Stimulated activated naive CD8-positive, alpha-beta T cell treated with anti-CD3 and anti-CD28 coated beads, Interleukin-15, Interleukin-2, amounts not matched to agents 100 ng/mL and 50 ng/mL, for 24 hours (primary cell): Measurements from ENCODE around the gene AMBN.

Source experiments
- H3K27ac Mint-ChIP-seq: one replicate; pipeline ENCODE4 v1.8.0; 2021; ENCODE audit warnings: mild to moderate bottlenecking, mixed read lengths
- H3K27me3 Mint-ChIP-seq: one replicate; pipeline ENCODE4 v1.8.0; 2021; ENCODE audit warnings: mixed read lengths
- H3K36me3 Mint-ChIP-seq: one replicate; pipeline ENCODE4 v1.8.0; 2021; ENCODE audit warnings: low read depth, mixed read lengths
- H3K4me1 Mint-ChIP-seq: one replicate; pipeline ENCODE4 v1.8.0; 2021; ENCODE audit warnings: low read depth, mixed read lengths
- H3K4me3 Mint-ChIP-seq: one replicate; pipeline ENCODE4 v1.8.0; 2021; ENCODE audit warnings: mild to moderate bottlenecking, mixed read lengths
- H3K9me3 Mint-ChIP-seq: one replicate; pipeline ENCODE4 v1.8.0; 2021; ENCODE audit warnings: mixed read lengths

Gene AMBN

DNA sequence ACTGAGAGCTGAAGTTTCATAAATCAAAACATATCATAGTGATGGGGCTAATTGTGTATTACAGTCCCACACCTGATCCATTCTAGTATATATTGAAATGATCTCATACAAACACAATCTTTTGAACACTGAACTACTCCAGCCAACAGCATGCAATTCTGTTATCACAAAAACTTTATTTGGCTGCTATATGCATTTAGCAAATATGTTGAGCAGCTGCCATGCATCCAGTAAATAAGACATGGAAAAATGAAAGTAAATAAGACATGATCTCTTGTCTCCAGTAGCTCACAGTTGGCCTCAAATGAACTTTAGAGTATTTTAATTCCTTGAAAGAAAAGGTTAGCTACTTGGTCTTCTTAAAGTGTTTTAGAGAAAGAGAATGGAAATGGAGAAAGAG, 2.1 kb downstream of the AMBN start:
- peaks cover 3% of the 10 kb centered on the region for H3K4me1 Mint-ChIP-seq
- no peaks in the 10 kb centered on the region for H3K27me3 Mint-ChIP-seq
- H3K4me3 Mint-ChIP-seq = no peak overlapping the region
- H3K9me3 Mint-ChIP-seq = no peaks in the 10 kb centered on the region
- no peaks in the 10 kb centered on the region for H3K36me3 Mint-ChIP-seq
- no peak overlapping the region for H3K27ac Mint-ChIP-seq

DNA sequence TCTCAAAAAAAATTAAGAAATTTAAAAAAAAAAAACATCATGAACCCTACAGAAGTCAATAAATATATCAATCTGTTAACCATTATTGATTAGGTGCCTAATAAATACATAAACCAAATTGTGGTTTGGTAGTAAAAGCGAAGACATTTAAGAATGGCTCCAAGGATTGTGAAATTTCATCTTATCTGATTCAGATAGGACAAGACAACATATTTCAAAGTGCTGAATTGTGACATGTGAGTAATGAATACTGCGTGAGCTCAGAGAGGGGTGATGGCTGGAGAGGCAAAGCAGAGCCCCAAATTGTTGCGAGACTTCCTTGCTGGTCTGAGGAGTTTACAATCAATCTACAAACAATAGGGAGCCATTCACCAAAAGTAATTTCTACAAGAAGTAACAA, 8.2 kb downstream of the AMBN start:
- no peak overlapping the region for H3K4me3 Mint-ChIP-seq
- no peaks in the 10 kb centered on the region for H3K27me3 Mint-ChIP-seq
- no peak overlapping the region for H3K27ac Mint-ChIP-seq
- no peaks in the 10 kb centered on the region for H3K4me1 Mint-ChIP-seq
- no peaks in the 10 kb centered on the region for H3K36me3 Mint-ChIP-seq
- no peaks in the 10 kb centered on the region for H3K9me3 Mint-ChIP-seq

DNA sequence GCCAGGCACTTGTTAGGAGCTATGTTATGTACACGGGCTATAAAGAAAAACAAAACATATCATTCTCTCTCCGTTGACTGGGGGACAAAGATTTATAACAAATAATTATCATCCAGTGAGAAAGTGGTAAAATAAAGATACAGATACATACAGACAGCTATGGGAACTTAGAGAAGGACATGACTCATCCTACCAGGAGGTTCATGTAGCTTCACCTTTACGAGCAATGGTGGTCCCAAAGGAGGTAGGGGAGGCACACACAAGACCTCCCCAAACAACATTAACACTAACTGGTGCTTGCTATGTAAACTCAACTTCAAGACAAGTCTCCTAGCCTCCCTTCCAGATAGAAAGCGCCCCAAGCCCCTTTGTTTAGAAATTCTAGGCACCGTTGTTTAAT, 8.9 kb downstream of the AMBN start:
- Mint-ChIP-seq H3K27me3 (no peaks in the 10 kb centered on the region), H3K4me1 (no peaks in the 10 kb centered on the region), H3K4me3 (no peak overlapping the region), H3K9me3 (no peaks in the 10 kb centered on the region), H3K27ac (no peak overlapping the region), H3K36me3 (no peaks in the 10 kb centered on the region)

DNA sequence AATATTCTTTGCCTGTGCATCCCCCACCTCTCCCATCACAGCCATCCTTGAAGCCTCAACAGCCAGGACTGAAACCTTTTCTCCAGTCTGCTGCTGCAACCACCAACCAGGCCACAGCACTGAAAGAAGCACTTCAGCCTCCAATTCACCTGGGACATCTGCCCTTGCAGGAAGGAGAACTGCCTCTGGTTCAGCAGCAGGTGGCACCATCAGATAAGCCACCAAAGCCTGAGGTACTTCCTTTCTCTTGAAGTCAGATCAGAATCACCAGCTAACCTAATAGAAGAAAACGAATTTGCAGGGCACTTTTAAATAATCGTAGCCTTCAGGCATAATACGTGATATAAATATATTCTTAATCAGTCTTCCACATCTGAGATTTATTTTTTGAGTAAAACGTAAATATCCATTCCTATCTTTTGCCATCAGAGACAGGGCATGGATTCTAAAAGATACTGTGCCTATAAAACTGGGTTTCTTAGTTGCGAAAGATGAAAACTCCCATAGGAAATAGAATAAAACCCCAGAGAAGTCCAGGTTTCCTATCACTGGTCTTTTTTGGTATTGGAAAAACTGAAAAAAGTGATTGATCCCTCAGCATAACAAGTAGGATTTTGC, 9.5 kb downstream of the AMBN start:
- Mint-ChIP-seq H3K4me3 (no peak overlapping the region), H3K4me1 (no peaks in the 10 kb centered on the region), H3K36me3 (no peaks in the 10 kb centered on the region), H3K27me3 (no peaks in the 10 kb centered on the region), H3K27ac (peak overlapping the region; percentile 5), H3K9me3 (no peaks in the 10 kb centered on the region)

DNA sequence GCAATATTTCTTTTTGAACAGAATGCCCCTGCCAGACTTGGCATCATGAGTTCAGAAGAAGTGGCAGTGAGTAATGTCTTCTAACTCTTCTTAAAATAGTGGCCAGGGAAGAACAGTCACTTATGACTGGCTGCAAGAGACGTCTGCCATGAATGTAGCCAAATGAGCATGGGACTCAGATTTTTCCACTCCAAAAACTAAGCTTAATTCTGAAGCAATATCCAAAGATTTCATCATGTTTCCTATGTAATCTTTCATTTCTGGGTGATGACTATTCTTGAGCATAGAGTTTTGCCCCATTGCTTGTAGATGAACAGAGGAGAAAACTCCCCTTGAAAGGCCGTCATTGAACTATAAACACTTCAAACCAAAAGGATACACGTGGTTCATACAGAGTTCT, 11.8 kb downstream of the AMBN start:
- H3K27me3 Mint-ChIP-seq = no peaks in the 10 kb centered on the region
- no peak overlapping the region for H3K27ac Mint-ChIP-seq
- no peak overlapping the region for H3K4me3 Mint-ChIP-seq
- H3K9me3 Mint-ChIP-seq = no peaks in the 10 kb centered on the region
- no peaks in the 10 kb centered on the region for H3K36me3 Mint-ChIP-seq
- H3K4me1 Mint-ChIP-seq = no peaks in the 10 kb centered on the region

DNA sequence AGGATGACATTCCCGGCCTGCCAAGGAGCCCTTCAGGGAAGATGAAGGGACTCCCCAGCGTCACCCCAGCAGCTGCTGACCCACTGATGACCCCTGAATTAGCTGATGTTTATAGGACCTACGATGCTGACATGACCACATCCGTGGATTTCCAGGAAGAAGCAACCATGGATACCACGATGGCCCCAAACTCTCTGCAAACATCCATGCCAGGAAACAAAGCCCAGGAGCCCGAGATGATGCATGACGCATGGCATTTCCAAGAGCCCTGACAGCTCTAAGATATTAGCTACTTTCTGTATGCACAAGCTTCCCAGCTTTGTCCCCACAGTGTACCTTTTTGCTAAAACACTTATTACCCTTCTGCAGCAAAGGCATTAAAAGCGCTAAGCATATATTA, 14.4 kb downstream of the AMBN start:
- H3K27me3 Mint-ChIP-seq = no peaks in the 10 kb centered on the region
- H3K4me1 Mint-ChIP-seq = no peaks in the 10 kb centered on the region
- no peaks in the 10 kb centered on the region for H3K9me3 Mint-ChIP-seq
- no peak overlapping the region for H3K27ac Mint-ChIP-seq
- no peaks in the 10 kb centered on the region for H3K36me3 Mint-ChIP-seq
- H3K4me3 Mint-ChIP-seq = no peak overlapping the region

DNA sequence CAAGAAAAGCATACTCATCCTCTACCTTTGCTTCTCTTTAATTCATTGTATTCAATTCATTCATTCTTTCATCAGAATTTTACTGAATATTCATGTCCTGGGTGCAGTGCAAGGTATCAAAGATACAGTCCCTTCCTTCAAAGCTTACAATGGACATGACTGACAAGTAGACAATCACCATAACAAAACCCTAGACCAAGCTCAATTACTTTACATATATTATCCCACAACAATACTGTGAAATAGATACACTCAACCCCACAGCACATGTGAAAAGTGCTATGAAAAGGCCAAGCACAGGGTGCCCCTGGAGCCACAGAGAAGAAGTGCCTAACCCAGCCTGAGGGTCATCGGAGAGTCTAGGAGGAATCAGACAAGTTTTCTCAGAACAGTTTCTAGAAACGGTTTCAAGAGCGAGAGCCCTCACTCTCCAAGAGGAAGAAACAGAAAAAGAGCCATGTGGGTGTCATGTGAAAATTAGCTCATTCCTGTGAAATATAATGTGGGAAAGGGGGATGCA, 15.3 kb downstream of the AMBN start:
- no peaks in the 10 kb centered on the region for H3K36me3 Mint-ChIP-seq
- no peak overlapping the region for H3K27ac Mint-ChIP-seq
- no peak overlapping the region for H3K4me3 Mint-ChIP-seq
- H3K4me1 Mint-ChIP-seq = no peaks in the 10 kb centered on the region
- no peaks in the 10 kb centered on the region for H3K9me3 Mint-ChIP-seq
- H3K27me3 Mint-ChIP-seq = peaks cover 3% of the 10 kb centered on the region

DNA sequence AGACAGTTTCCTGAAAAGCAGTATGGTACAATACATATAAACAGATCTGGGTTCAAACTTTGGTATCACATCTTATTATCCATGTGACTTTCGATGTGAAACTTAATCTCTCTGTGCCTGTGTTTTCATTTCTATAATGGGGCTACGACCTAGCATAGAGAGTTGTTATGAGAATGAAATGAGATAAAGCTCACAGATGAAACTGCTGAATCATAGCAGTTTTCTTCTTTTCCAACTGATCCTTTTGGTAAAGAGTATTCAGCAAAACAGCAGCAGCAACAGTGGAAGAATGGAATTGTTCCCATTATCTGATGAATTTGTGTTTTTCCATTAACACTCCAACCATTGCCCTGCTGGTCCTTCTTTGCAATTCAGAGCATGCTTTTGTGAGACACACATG, 16.3 kb downstream of the AMBN start:
- Mint-ChIP-seq H3K27ac (no peak overlapping the region), H3K4me1 (peaks cover 5% of the 10 kb centered on the region), H3K9me3 (no peaks in the 10 kb centered on the region), H3K36me3 (no peaks in the 10 kb centered on the region), H3K4me3 (no peak overlapping the region), H3K27me3 (peaks cover 9% of the 10 kb centered on the region)

DNA sequence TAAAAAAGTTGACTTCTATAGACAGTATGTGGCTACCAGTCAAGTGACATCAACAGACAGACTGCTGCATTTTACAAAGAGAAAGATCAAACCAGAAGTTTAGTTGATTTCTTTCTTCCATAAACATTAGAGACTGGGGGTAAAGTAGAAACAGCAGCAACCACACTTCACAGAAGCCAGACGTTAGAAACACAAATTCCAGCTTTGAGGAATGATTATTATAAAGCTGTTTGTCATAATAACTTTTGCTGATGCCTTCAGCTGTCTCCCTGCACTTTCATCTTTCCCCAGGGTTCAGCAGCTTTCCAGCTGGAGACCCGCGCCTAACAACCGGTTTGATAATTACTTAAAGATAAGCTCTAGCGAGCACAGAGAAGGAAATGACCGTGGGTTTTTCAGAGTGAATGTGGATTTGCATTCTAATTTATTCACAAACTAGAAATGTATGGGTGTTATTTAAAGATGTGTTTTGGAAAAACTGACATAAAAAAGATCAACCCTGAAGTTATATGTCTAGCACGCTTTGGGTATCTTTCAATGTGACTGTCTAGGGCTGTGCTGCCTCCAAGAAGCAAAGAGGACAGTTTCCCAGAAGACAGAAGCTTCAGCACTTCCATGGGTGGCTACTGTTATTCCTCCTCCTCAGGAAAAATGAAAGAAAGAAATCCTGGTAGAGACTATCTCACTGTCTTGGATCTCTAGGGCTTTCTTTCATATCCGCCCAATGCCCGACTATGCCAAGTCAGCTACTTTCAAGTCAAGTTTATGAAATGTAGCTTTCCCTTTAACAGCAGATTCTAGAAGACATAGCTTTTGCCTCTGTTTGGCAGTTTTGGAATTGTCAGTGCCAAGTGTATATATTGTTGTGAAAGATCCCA, 21.5 kb downstream of the AMBN start:
- H3K9me3 Mint-ChIP-seq = no peaks in the 10 kb centered on the region
- no peaks in the 10 kb centered on the region for H3K36me3 Mint-ChIP-seq
- peaks cover 16% of the 10 kb centered on the region for H3K4me1 Mint-ChIP-seq
- no peak overlapping the region for H3K27ac Mint-ChIP-seq
- no peak overlapping the region for H3K4me3 Mint-ChIP-seq
- peaks cover 9% of the 10 kb centered on the region for H3K27me3 Mint-ChIP-seq

DNA sequence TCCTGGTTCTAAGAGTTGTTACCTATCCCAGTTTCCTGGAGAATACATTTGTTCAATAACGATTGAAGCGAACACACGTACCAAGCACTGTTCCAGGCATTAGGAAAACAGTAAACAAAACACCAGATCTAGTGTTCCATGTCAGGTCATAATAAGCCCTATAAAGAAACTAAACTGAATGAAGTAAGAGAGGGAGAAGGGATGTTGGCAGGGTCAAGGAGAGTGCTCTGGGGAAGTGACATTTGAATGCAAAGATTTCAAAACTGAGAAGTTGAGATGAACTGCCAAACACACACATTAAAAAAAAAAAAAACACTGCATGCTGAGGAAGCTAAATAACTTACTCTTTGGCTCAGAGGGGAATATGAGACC, 22.1 kb downstream of the AMBN start:
- Mint-ChIP-seq H3K4me1 (peaks cover 16% of the 10 kb centered on the region), H3K36me3 (no peaks in the 10 kb centered on the region), H3K4me3 (no peak overlapping the region), H3K27ac (no peak overlapping the region), H3K9me3 (no peaks in the 10 kb centered on the region), H3K27me3 (peaks cover 9% of the 10 kb centered on the region)

DNA sequence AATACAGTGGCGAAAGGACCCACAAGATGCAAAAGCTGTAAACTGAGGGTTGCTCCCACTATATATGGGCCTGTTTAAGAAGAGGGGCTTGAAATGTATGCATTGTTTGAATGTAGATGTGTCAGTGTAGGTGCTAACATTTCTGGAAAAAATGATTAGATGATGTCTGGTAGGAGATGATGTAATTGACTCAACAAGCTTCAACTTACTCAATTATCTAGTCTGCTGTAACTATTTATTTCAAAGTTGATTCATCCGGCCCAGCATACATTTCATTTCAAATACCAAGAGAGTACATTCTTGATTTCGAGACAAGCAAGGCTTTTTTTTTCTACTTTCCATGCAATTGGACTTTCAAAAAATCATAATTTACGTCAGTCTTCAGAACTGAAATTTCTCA, 27.2 kb downstream of the AMBN start:
- Mint-ChIP-seq H3K36me3 (no peaks in the 10 kb centered on the region), H3K4me3 (no peak overlapping the region), H3K27ac (no peak overlapping the region), H3K27me3 (no peaks in the 10 kb centered on the region), H3K9me3 (no peaks in the 10 kb centered on the region), H3K4me1 (peaks cover 14% of the 10 kb centered on the region)

DNA sequence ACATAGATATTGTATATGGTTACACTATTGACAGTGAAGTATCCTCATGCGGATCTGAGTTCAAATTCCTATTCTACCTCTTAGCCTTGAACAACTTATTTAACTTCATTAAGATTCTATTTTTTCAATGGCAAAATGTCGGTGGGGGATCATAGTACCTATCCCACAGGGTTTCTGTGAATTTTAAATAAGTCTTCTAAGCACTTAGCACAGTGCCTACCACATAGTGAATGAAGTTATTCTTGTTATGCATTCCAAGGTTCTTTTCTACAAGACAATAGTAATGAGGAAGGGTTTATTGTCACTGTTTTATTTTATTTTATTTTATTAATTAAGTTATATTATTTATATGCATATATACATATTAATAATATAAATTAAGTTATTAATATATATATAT, 27.7 kb downstream of the AMBN start:
- Mint-ChIP-seq H3K27ac (no peak overlapping the region), H3K4me3 (no peak overlapping the region), H3K36me3 (no peaks in the 10 kb centered on the region), H3K4me1 (peaks cover 15% of the 10 kb centered on the region), H3K9me3 (no peaks in the 10 kb centered on the region), H3K27me3 (no peaks in the 10 kb centered on the region)

DNA sequence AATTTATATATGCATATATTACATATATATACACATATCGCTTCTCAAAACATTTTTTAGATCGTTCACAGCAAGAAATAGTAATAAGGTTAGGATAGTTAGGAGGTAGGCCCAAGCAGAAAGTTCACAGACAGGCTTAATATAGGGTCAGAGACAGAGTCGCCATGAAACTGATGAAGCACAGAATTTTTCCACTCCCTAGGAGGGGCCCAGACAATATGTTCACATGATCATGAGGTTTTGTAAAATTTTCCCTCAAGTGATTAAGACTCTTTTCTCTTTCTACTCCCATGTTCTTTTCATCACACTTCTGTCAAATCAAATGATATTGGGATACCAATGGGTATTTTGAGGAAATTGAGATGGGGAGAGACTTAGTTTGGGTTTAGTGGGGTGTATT, 31.3 kb downstream of the AMBN start:
- Mint-ChIP-seq H3K36me3 (no peaks in the 10 kb centered on the region), H3K27me3 (no peaks in the 10 kb centered on the region), H3K9me3 (no peaks in the 10 kb centered on the region), H3K27ac (peak overlapping the region; percentile 17), H3K4me1 (peaks cover 13% of the 10 kb centered on the region), H3K4me3 (no peak overlapping the region)

DNA sequence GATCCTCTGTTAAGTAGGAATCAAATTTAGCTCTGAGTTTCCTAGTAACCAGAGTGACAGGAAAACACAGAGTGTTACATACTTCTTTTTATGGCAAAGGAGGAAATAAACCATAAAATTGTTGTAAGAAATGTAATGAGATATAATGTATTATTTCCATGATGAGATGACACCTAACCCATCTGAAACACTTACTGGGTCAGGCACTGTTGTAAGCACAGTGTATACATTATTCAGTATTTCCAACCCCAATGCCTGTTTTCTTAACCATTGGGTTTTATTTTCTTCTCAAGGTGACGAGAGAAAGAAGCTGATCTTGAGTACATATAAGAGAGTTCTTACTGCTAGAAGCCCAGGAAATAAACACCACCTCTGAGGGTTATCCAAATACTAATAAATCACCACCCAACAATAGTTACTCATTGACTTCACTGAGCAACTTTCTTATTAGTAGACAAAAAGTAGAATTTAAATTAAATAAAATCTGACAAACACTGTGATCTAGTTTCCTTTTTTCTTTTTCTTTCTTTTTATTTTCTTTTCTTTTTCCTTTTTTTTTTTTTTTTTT, 32.3 kb downstream of the AMBN start:
- Mint-ChIP-seq H3K9me3 (no peaks in the 10 kb centered on the region), H3K4me1 (peaks cover 18% of the 10 kb centered on the region), H3K27me3 (no peaks in the 10 kb centered on the region), H3K27ac (no peak overlapping the region), H3K4me3 (no peak overlapping the region), H3K36me3 (no peaks in the 10 kb centered on the region)

DNA sequence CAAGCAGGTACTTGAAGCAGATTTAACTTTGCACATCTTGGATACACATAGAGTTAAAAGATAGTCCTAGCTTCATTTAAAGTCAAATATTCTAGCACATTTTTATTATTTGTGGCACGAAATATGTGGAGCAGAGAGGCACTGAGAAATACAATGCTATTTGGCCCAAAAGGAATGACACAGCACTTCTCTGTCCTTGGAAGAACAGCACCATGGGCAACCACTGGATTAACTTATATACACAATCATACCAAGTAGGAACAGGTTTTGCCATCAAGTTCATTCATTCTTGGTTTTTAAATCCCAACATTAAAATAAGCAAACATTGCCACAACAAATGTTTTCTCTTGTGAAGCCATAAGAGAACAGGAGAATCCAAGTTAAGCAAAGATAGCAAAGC, 35.6 kb downstream of the AMBN start:
- no peaks in the 10 kb centered on the region for H3K27me3 Mint-ChIP-seq
- H3K4me1 Mint-ChIP-seq = peaks cover 19% of the 10 kb centered on the region
- H3K4me3 Mint-ChIP-seq = no peak overlapping the region

More for the DNA sequence above, 35.6 kb downstream of the AMBN start:
- Mint-ChIP-seq H3K9me3 (no peaks in the 10 kb centered on the region), H3K27ac (no peak overlapping the region), H3K36me3 (no peaks in the 10 kb centered on the region)
